HG03342 (cell line): ENCODE results near the gene HES6.
A peak's percentile ranks its signal among the peaks of the same experiment; 100 is the strongest.

Source experiments
- ATAC-seq: cut with Tn5 transposase; IDR thresholded peaks from one replicate; pipeline ENCODE4 v1.9.1; 2021; ENCODE audit warnings: mild to moderate bottlenecking, moderate library complexity; ENCODE audit not compliant: unreplicated experiment

HES6 gene

DNA sequence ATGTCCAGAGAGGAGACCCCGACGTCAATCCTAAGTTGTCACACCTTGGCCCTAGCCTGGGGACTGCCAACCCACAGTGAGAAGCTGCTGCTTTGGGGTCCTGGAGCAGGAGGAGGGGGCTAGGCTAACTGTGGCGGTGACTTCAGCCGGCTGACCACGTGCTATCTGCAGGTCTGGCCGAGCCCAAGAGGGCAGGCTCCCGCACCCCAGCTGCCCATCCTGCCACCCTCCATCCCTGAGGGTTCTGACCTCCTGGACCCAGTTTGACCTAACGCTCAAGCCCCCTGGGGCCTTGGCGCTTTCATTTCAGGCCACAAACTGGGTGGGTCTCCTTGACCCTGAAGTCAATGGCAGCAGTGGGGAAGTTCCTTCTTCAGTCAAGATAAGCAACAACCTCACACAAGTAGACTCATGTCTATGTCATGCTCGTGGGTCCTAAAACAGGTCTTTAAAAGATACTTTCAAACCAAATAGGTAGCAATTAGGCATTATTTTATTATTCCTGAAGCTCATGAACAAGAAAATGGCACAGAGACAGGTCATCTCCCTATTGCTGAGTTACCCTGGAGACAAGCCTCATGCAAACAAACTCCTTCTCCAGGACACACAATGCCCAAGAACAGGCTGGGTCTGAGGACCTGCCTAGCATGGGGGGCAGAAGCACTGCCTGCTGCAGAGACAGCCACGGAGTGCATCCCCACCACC lies 2.3 kb downstream of the HES6 start:
- ATAC-seq = no peak

DNA sequence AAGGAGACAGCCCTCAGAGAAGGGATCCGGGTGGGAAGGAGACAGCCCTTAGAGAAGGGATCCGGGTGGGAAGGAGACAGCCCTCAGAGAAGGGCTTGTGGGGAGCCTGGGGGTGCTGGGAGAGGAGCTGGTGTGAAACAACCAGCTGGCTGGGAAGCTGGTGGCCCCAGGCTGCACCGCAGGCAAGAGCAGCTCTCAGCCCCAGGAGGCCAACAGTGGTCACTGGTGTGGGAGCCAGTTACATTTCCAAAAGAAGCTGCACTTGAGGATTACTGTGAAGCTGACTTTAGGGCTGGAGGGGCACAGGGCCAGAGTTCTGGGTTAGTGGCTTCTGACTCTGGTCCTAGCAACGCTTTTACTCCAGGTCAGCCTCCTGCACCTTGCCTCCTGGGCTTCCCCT lies 3.3 kb downstream of the HES6 start:
- no peak for ATAC-seq

DNA sequence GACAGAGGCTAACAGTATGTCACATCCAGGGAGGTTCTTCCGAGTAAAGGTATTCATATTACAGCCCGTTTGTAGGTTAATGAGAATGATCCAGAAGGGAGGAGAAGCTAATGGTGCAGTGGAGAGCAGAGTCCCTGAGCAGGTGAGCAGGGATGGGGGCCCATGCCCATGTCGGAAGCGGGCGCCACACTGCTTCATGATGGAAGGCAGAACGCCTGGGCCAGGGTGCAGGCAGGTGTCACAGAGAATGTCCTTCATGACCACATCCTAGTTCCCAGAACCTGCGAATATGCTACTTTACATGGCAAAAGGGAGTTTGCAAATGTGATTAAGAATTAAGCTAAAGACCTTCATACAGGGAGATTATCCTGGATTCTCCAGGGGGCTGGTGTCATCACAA lies 4.0 kb downstream of the HES6 start:
- no peak for ATAC-seq

DNA sequence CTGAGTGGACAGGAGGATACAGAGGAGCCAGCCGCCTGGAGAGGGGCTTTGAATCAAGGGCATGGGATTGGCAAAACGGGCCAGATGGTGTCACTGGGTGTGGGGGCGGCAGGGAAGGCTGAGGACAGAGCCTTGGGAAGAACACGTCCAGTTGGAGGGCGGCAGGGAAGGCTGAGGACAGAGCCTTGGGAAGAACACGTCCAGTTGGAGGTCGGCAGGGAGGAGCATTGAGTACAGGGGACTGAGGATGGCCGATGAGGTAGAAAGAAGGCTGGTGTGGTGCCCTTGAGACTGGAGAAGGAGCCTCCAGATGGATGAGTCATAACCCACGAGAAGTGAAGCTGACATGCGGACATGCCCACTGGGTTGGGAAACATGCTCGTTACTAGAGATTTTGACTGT lies 4.5 kb downstream of the HES6 start:
- no peak for ATAC-seq

DNA sequence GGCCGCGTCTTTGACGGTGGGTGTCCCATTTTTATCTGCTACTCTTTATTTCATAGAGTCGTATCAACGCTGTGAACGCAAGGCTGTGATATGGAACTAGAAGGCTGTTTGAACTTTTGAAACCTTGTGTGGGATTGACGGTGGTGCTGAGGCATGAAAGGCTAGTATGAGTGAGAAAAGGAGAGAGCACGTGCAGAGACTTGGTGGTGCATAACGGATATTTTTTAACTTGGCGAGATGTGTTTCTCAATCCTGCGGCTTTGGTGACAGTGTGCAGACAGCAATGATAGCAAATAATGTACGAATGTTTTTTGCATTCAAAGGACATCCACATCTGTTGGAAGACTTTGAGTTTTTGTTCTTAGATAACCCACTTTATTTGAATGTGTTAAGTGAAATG lies 6.2 kb downstream of the HES6 start:
- no peak for ATAC-seq

DNA sequence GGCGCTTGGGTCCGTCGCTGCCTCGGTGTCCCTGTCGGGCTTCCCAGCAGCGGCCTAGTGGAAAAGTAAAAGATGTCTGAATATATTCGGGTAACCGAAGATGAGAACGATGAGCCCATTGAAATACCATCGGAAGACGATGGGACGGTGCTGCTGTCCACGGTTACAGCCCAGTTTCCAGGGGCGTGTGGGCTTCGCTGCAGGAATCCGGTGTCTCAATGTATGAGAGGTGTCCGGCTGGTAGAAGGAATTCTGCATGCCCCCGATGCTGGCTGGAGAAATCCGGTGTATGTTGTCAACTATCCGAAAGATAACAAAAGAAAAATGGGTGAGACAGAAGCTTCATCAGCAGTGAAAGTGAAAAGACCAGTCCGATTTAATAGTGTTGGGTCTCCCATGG lies 8.0 kb downstream of the HES6 start:
- no peak for ATAC-seq

DNA sequence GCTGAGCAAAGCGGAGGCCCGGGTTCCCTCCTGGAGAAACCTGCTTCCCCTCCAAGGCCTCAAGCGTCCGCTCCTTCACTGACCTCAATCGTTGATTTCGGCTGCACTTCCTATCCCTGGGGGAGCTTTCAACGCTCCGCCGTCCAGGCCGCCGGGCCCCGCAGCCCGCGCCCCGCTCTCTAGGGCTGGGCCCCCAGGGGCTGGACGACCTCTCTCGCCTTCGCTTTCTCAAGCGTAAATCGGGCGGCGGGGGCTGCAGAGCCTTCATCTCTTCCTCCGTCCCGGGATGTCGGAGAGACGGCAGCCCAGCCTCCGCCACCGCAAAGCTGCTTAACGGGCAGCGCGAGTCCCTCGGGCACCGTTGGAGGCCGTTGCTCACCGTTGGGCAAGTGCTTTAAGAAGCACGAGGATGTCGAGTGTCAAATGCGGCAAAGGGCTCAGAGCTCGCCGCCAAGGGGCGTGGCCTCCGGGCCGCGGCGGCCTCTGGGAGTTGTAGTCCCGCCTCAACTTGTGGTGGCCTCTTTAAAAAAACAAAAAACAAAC lies 8.5 kb downstream of the HES6 start:
- ATAC-seq = peak; percentile 55

DNA sequence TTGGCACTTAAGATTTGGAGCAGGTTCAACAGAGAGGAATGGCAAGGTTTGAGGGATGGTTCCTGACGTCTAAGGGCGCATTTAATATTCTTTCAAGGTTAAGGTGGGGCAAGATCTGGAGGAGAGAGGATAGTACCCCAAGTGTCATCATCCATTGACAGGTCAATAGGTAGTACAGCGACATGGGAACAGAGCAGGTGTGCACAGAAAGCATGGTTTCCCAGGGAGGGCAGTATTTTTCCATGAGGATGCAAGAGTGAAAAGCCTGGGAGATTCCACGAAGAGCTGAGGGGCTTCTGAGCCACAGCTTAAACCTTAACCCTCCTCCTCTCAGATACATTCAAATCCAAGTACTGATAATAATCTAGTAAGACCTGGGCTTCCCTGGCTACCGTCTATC lies 9.1 kb downstream of the HES6 start:
- no peak for ATAC-seq

DNA sequence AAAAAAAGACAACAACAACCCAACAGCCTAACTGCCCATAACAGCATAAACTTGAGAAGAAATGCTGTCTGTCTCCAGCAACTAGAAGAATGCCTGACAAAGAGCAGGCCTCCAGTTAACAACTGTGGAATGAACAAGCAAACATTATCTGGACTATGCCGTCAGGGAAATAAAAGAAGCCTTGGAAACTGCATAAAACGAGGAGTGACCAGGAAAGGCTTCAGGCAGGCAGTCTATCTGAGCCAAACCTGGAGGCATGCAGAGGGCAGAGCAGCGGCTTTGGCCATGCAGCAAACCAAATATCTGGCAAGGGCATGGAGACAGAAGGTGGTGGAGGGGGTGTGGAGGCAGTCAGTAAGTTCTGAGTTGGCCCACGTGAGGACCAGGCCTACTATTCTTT lies 11.1 kb downstream of the HES6 start:
- ATAC-seq = no peak

DNA sequence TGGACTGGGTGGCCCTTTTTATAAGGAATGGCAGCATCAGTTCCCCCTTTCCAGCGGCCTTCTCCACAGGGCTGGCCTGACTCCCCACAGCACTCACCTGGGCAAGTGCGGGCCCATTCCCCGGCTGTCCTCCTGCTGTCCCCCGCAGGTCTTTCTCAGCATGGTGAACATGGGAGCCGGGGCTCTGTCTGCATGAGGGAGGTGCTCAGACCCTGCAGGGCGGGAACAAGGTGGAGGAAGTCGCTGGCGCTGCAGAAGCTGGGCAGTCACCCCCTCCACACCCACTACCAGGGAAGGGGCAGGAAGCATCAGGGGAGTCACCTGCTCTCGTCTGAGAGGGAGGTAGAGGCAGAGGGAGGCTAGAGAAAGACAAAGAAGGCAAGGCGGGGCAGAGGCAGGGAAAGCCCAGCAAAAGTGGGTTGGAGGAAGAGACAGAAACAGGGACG lies 12.2 kb downstream of the HES6 start:
- ATAC-seq = no peak

DNA sequence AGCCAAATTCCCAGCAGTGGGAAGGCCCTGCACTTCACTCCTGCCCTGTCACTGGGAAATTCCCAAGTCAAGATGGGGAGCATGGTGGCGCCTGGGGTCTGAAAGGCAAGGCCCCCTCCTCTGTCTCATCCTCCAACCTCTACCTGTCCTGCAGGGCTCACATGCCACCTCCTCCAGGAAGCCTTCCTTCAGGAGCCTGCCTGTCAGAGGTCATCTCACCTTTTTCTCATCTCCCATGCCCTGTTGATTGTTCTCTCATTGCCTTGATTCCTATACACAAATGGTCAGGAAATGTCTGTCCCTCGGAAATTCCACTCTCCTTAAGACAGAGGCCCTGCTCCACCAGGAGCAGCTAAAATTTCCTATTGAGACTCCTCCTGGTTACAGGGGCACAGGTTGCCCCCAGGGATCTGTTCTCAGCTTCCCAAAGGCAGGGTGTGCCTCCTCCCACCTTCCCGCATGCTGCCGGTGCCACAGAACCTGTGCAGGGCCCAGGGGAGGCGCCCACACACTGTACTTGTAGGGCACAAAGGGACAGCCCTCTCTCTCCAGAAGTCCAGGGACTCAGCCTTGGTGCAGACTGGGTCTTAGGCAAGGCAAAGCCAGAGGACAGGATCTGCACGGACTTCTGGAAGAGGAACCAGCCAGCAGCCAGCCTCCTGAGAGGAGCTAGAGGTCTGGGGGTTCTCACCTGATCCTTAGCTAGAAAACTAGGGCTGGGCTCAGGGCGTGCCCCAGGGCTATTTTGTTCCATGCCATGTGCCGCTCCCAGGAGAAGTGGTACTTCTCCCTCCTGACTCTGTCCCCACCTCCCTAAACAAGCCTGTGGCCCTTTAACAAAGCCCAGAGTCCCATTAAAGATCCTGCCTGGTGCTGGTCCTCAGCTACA lies 12.9 kb downstream of the HES6 start:
- ATAC-seq = no peak

DNA sequence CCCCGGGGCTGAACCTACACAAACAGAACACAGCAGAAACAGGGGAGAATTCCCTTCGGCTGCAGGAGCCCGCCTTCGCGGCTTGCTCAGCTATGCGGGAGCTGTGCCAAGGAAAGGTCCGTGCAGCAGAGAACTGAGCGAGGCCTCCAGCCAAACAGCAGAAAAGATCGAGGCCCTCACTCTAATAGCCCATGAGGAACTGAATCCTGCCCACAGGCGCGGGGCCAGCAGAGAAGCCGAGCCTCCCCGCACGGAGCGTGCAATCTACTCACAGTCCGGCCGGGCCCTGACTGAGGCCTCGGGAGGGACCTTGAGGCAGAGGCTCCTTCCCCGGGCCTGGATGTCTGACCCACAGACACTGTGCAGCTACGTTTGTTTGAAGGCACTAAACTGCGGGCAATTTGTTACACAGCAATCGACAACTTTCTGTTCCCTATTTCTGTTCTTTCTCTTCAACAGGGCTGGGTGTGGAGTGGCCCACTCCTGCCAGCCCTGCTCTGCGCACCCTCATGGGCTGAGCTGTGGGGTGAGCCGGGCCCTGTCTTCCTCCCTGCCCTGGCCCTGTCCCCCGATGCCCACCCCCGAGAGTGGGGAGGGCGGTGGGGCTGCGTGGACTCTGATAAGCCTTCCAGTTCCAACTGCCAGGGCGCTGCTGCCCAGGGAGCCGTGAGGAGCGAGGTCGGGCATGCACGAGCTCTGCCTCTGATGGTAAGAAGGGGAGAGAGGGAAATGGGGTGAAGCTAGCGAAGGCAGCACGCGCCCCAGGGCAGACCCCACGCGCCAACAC lies 13.7 kb downstream of the HES6 start:
- ATAC-seq = no peak

DNA sequence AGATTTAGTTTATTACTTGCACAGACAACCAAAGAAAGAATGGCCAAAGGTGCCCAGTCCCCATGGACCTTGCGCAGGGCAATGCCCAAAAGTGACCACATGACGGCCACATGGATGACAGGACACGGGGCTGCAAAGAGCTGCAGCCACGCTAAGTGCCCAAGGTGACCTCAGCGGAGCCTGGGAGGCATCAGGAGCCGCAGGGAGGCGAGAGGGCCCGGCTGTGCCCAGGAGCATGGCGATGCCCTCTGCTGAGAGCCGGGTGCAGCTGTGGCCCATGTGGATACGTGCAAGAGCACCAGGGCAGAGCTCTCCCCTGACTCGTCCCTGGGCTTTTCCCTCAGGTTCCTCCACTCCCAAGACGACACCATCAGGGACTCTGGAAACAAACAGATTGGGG lies 14.7 kb downstream of the HES6 start:
- ATAC-seq = no peak

DNA sequence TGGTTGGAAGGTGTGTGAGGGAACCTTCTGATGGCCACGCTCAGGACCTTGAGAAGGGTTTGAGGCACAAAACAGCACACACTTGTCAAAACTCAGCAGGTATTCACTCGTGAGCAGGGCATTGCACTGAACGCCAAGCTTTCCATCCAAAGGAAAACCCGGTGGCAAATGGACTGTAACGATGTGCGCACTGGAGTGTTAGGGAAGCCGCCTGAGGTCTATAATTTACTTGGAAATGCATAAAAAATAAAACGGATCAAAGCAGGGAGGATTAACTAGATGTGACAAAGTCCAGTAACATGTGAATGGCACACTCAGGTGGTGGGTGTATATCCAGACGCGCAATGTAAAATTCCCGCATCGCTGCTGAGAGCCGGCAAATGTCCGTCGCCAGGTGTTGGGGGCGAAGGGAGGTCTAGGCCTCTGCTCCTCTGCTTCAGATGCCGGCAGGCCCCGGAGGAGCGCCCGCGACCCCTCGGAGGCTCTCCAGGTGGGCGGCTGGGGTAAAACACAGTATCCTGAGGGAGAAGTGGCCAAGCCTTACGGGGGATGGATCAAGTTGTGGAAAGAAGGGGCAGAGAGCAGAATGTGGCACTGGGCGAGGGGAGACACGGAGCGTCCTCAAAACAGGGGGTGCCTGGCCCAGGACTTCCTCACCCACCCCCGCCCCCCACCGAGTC lies 15.3 kb downstream of the HES6 start:
- no peak for ATAC-seq

DNA sequence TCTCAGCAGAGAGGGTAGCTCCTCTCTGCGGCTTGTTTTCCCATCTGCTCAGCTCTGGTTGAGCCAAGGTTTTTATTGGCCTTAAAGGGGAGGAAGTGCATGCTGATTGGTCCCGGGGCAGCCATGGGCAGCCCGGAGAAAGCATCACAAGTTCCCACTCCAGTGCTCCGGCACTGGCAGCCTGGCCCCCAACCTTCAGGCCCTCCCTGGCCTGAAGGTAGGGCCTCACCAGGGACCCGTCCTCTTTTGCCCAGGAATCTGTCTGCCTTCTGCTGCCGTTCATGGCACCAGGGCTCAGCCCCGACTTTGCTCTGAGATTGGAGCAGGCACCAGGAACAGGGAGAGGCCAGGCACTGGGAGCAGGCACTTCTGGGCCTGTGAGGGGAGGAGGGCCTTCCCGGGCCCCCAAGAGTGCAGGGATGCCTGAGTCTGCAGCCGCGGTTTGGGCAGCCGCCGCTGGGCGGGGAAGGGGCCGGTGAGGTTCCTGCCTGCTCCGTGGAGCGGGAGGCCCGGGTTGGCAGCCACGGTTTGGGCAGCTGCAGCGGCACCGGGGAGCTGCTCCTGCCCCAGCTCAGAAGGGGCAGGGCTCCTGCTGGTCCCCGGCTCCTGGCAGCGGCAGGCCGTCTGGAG lies 18.8 kb downstream of the HES6 start:
- ATAC-seq = no peak

DNA sequence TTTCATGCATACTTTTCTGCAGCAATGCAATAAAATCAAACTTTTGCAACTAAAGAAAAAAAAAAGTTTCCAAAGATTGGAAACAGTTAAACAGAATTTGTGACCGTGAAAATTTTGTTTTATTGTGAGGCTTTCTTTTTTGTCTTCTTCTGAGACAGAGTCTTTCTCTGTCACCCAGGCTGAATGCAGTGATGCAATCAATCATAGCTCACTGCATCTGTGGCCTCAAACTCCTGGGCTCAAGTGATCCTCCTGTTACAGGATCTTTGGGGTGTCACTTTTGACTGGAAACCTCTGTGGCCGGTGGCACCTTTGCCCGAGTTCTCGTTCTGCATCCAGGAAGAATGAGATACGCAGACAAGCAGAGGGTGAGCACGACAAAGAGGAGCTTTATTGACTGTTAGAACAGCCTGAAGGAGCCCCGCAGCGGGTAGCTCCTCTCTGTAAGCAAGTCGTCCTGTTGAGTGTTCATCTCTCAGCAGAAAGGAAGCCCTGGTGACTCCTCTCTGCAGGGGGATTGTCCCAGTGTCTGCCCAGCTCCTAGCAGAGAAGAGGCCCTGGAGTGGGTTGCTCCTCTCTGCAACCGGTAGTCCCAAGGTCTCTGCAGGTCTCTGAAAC lies 19.5 kb downstream of the HES6 start:
- ATAC-seq = no peak

DNA sequence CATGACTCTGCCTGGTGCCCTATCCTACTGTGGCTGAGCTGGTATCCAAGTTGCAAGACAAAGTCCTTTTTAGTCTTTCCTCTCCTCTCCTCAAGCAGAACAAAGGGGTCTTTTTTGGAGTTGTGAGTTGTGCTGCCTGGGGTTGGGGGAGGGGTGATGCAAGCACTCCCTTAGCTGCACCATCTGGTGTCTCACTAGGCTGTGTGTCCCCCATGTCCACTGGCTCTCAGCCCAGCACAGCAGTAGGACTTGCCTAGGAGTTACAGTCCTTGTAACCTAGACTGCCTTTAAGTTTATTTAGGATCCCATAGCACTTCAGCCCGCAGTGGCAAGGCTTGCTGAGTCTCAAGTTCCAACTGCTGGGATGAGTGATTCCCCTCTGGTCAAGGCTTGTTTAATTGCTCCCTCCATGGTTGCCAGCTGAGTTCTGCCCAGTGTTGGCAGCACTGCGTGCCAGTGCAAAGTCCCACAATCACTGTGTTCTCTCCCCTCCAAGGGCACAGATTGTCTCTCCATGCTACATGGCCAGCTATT lies 23.1 kb downstream of the HES6 start:
- no peak for ATAC-seq

DNA sequence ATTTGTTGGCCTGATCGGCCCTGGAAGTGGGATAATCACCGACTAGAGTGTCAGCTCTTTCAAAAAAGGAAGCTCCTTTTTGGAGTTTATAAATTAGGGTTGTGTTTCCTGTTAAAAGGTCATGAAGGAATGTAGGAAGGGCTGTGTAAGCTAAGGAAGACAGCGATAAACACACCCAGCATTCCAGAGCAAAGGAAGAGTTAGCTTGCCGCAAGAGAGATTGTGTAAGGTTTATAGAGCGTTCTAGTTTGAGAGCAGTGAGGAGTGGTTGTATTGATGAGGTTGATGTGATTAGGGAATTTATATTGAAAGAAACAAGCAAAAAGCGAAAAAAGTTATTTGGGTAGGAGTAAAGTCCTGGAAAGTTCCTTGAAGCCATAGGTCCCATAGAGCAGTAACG lies 32.8 kb downstream of the HES6 start:
- no peak for ATAC-seq

DNA sequence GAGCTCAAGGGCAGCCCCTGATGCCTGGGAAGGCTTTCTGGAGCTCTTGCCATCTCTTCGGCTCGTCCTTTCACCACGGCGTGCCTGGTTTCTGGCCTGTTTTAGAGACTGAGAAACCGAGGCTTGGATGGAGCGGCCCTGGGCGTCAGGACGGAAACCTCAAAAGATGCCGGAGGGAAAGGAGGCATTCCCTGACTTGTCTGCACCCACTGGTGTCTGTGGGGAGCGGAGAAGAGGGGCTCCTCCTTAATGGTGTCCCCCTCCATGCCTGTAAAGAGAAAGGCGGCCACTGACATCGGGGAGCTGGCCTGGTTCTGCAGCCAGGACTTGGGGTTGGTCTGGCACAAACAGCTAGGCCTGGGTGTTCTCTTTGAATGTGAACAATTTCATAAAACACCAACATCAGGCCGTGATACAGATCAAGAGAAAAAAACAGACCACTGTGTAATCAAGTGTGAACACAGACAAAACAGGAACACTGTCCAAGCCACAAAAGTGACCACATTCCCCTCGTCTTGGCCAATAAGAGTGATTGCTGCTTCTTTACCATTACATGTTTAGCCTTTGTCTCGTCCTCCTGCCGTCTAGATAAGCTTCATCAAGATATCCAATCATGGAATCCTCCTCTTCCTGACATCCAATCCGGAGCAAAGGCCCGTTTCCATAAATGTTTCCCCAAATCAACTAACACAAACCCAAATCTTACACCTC lies 35.7 kb downstream of the HES6 start:
- ATAC-seq = no peak
